ENCODE data around the gene RNF113A. TPM values are rescaled to one million over a fixed set of nuclear protein-coding genes. Genes with fewer than 3 reads are reported as not detected.

Gene RNF113A
- total RNA-seq, 2 donors from 2014 or later = 9.3 to 9.8 TPM

- DNase-seq = peak; percentile 55
- Mint-ChIP-seq H3K9me3 (peaks cover 44% of the 10 kb centered on the region), H3K27me3 (ENCODE audit: insufficient read depth) (no peaks in the 10 kb centered on the region), H3K4me1 (no peaks in the 10 kb centered on the region), H3K27ac (peak overlapping the region; percentile 97), H3K4me3 (peak overlapping the region; percentile 76), H3K36me3 (ENCODE audit: low read depth) (peaks cover 2% of the 10 kb centered on the region)
- Histone ChIP-seq H3K36me3 (ENCODE audit: control insufficient read depth, insufficient read depth, low read length) (no peaks in the 10 kb centered on the region), H3K9ac (ENCODE audit: extremely low read depth, low read length, poor library complexity, severe bottlenecking) (peak overlapping the region; percentile 84), H3K4me3 (ENCODE audit: low read length) (peak overlapping the region; percentile 93), H3K4me1 (ENCODE audit: control insufficient read depth, insufficient read depth, low read length) (no peaks in the 10 kb centered on the region), H3K27ac (ENCODE audit: low read depth, low read length) (no peak overlapping the region), H3K27me3 (ENCODE audit: control insufficient read depth, insufficient read depth, low read length, poor library complexity, severe bottlenecking) (no peaks in the 10 kb centered on the region), H3K9me3 (ENCODE audit: control insufficient read depth, low read length) (no peaks in the 10 kb centered on the region)
- WGBS, 2 experiments (ENCODE audit: insufficient coverage in 1 of 2, insufficient read length in 1 of 2) = 2 to 3% methylated on average over 6 to 25 of the region's 25 CpGs
- TF ChIP-seq CTCF (conservative IDR thresholded peaks at IDR 0.05) = no peak
These were observed 854 bp downstream of the RNF113A start for GRCh38 chrX:119870626-119871131.

- Mint-ChIP-seq H3K9me3 (peaks cover 62% of the 10 kb centered on the region), H3K4me3 (peak overlapping the region; percentile 91), H3K27ac (peak overlapping the region; percentile 87), H3K36me3 (ENCODE audit: low read depth) (peaks cover 24% of the 10 kb centered on the region), H3K4me1 (no peaks in the 10 kb centered on the region), H3K27me3 (ENCODE audit: insufficient read depth) (no peaks in the 10 kb centered on the region)
- Histone ChIP-seq H3K27me3 (ENCODE audit: control insufficient read depth, insufficient read depth, low read length, poor library complexity, severe bottlenecking) (no peaks in the 10 kb centered on the region), H3K9ac (ENCODE audit: extremely low read depth, low read length, poor library complexity, severe bottlenecking) (peak overlapping the region; percentile 42), H3K9me3 (ENCODE audit: control insufficient read depth, low read length) (no peaks in the 10 kb centered on the region), H3K36me3 (ENCODE audit: control insufficient read depth, insufficient read depth, low read length) (peaks cover 26% of the 10 kb centered on the region), H3K4me3 (ENCODE audit: low read length) (peak overlapping the region; percentile 75), H3K4me1 (ENCODE audit: control insufficient read depth, insufficient read depth, low read length) (no peaks in the 10 kb centered on the region), H3K27ac (ENCODE audit: low read depth, low read length) (no peak overlapping the region)
- WGBS, 2 experiments (ENCODE audit: insufficient coverage in 1 of 2, insufficient read length in 1 of 2) = 27% methylated on average over 4 of the region's 10 CpGs; no CpG with 5 or more reads in 1 of the 2 experiments
- DNase-seq = peak; percentile 45
- no peak for TF ChIP-seq CTCF (conservative IDR thresholded peaks at IDR 0.05)
These were observed 18.1 kb downstream of the RNF113A start for GRCh38 chrX:119853444-119853843.

- H3K27me3 Mint-ChIP-seq (ENCODE audit: insufficient read depth) = no peaks in the 10 kb centered on the region
- peaks cover 27% of the 10 kb centered on the region for H3K36me3 Mint-ChIP-seq (ENCODE audit: low read depth)
- H3K9me3 ChIP-seq (ENCODE audit: control insufficient read depth, low read length) = no peaks in the 10 kb centered on the region
- peak within 1 kb of the TSS; percentile 96 for H3K4me3 ChIP-seq (ENCODE audit: low read length)
- H3K36me3 ChIP-seq (ENCODE audit: control insufficient read depth, insufficient read depth, low read length) = peaks cover 32% of the 10 kb centered on the region
- 0 to 3% methylated on average over 6 to 50 of the region's 54 CpGs for WGBS, 2 experiments (ENCODE audit: insufficient coverage in 1 of 2, insufficient read length in 1 of 2)
- H3K9ac ChIP-seq (ENCODE audit: extremely low read depth, low read length, poor library complexity, severe bottlenecking) = peak within 1 kb of the TSS; percentile 80
- peak; percentile 97 for DNase-seq
- no peaks in the 10 kb centered on the region for H3K27me3 ChIP-seq (ENCODE audit: control insufficient read depth, insufficient read depth, low read length, poor library complexity, severe bottlenecking)
- H3K9me3 Mint-ChIP-seq = peaks cover 58% of the 10 kb centered on the region
- no peak for TF ChIP-seq CTCF (conservative IDR thresholded peaks at IDR 0.05)
- no peaks in the 10 kb centered on the region for H3K4me1 ChIP-seq (ENCODE audit: control insufficient read depth, insufficient read depth, low read length)
- H3K4me1 Mint-ChIP-seq = no peaks in the 10 kb centered on the region
- peak within 1 kb of the TSS; percentile 91 for H3K4me3 Mint-ChIP-seq
- H3K27ac Mint-ChIP-seq = peak within 1 kb of the TSS; percentile 99
- peak within 1 kb of the TSS; percentile 70 for H3K27ac ChIP-seq (ENCODE audit: low read depth, low read length)
These were observed 18.9 kb downstream of the RNF113A start, which contains the start of gene UPF3B for GRCh38 chrX:119852382-119853353. Gene UPF3B (minus strand): TSS chrX:119852963. CDS start chrX:119852928, 35 bp downstream.
